ENCODE results near the gene LTBP3. TPM values are rescaled to one million over a fixed set of nuclear protein-coding genes. Genes with fewer than 3 reads are reported as not detected.

LTBP3 gene
- polyA plus RNA-seq, 1 donor from 2014 or later, result 4.6 TPM

DNA sequence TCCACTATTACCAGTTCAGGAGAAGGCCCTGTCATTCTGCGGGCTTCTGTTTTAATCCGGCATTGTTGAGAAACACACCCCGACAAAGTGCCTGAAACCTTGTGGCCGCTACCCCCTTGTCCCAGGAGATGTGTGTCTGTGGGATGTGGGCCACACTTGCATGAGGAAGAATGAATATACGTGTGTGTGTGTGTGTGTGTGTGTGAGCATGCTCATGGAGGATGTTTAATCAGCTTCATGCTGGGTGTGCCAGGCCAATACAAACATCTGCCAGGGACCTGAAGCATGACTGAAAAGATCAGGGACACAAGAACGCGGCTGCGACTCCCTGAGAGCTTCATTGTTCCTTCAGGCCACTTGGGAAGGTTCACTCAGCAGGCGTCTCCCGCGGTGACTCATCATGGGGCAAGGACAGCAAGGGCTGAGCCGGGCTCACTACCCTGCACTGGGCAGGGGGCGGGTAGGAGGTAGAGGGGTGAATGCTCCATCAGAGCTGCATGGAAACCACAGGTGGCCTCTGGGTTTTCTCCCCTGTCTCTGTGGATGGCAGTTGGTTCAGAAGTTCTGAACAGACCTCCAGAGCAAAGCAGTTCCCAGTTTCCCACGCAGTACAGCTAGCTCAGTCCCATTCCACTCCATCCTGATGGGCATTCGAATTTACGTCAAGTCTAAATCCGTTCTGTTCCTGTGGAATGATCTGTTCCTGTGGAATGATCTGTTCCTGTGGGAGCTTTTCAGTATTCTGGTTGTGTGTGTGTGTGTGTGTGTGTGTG, 66.4 kb downstream of the LTBP3 start:
- H3K4me3 ChIP-seq (ENCODE audit: low read length), result peak overlapping the region; percentile 32
- H3K9me2 ChIP-seq (ENCODE audit: insufficient read depth, low read length), result no peaks in the 10 kb centered on the region
- no peaks in the 10 kb centered on the region for H3K27me3 ChIP-seq (ENCODE audit: insufficient read depth, low read depth, low read length)
- no peak overlapping the region for H2AFZ ChIP-seq (ENCODE audit: low read depth, low read length)
- H3F3A ChIP-seq (ENCODE audit: insufficient read depth, low read length, poor library complexity, severe bottlenecking), result peaks cover 23% of the 10 kb centered on the region
- peak overlapping the region; percentile 47 for H3K9ac ChIP-seq (ENCODE audit: low read length)
- H3K9me3 ChIP-seq (ENCODE audit: low read length), result no peaks in the 10 kb centered on the region
- H4K20me1 ChIP-seq (ENCODE audit: insufficient read depth), result no peaks in the 10 kb centered on the region
- H3K27ac ChIP-seq (ENCODE audit: low read length), result peak overlapping the region; percentile 61
- no peaks in the 10 kb centered on the region for H3K36me3 ChIP-seq (ENCODE audit: insufficient read depth, low read length)
- peaks cover 88% of the 10 kb centered on the region for H3K79me2 ChIP-seq (replicated peaks; ENCODE audit: insufficient read depth, low read length)
- H3K4me2 ChIP-seq (ENCODE audit: low read length), result no peak overlapping the region
- TF ChIP-seq, protein P1, sequence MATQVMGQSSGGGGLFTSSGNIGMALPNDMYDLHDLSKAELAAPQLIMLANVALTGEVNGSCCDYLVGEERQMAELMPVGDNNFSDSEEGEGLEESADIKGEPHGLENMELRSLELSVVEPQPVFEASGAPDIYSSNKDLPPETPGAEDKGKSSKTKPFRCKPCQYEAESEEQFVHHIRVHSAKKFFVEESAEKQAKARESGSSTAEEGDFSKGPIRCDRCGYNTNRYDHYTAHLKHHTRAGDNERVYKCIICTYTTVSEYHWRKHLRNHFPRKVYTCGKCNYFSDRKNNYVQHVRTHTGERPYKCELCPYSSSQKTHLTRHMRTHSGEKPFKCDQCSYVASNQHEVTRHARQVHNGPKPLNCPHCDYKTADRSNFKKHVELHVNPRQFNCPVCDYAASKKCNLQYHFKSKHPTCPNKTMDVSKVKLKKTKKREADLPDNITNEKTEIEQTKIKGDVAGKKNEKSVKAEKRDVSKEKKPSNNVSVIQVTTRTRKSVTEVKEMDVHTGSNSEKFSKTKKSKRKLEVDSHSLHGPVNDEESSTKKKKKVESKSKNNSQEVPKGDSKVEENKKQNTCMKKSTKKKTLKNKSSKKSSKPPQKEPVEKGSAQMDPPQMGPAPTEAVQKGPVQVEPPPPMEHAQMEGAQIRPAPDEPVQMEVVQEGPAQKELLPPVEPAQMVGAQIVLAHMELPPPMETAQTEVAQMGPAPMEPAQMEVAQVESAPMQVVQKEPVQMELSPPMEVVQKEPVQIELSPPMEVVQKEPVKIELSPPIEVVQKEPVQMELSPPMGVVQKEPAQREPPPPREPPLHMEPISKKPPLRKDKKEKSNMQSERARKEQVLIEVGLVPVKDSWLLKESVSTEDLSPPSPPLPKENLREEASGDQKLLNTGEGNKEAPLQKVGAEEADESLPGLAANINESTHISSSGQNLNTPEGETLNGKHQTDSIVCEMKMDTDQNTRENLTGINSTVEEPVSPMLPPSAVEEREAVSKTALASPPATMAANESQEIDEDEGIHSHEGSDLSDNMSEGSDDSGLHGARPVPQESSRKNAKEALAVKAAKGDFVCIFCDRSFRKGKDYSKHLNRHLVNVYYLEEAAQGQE (IDR thresholded peaks at IDR 0.05; ENCODE audit: borderline replicate concordance), result no peak
- TF ChIP-seq EP300 (conservative IDR thresholded peaks at IDR 0.05; ENCODE audit: poor library complexity, severe bottlenecking), result no peak
- TF ChIP-seq MXI1 (conservative IDR thresholded peaks at IDR 0.05; ENCODE audit: poor library complexity, severe bottlenecking), result no peak
- TF ChIP-seq TAF1 (IDR thresholded peaks at IDR 0.05; ENCODE audit: low read depth), result no peak
- TF ChIP-seq EZH2 (IDR thresholded peaks at IDR 0.05; ENCODE audit: borderline replicate concordance, insufficient read depth, low read length, poor library complexity, severe bottlenecking), result no peak
- TF ChIP-seq, protein P2, sequence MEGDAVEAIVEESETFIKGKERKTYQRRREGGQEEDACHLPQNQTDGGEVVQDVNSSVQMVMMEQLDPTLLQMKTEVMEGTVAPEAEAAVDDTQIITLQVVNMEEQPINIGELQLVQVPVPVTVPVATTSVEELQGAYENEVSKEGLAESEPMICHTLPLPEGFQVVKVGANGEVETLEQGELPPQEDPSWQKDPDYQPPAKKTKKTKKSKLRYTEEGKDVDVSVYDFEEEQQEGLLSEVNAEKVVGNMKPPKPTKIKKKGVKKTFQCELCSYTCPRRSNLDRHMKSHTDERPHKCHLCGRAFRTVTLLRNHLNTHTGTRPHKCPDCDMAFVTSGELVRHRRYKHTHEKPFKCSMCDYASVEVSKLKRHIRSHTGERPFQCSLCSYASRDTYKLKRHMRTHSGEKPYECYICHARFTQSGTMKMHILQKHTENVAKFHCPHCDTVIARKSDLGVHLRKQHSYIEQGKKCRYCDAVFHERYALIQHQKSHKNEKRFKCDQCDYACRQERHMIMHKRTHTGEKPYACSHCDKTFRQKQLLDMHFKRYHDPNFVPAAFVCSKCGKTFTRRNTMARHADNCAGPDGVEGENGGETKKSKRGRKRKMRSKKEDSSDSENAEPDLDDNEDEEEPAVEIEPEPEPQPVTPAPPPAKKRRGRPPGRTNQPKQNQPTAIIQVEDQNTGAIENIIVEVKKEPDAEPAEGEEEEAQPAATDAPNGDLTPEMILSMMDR (IDR thresholded peaks at IDR 0.05; ENCODE audit: poor library complexity, severe bottlenecking), result no peak
- TF ChIP-seq SMC3 (conservative IDR thresholded peaks at IDR 0.05; ENCODE audit: poor library complexity), result no peak
- TF ChIP-seq POLR2AphosphoS5 (IDR thresholded peaks at IDR 0.05), result no peak

DNA sequence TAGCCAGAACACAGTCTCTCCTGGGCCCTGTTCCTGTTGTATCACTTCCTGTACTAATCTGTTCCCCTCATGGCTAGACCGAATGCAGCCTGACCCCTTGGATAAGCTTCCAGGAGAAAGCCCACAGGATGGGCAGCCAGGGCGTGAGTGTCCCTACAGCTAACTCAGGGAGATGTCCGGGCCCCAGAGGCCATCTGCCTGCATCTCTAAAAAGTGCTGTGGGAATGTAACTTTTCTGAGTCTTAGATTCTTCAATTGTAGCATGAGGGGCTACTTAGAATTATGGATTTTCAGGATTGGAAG, 67.0 kb downstream of the LTBP3 start:
- Histone ChIP-seq H3K27me3 (ENCODE audit: insufficient read depth, low read depth, low read length) (no peaks in the 10 kb centered on the region), H3K9me2 (ENCODE audit: insufficient read depth, low read length) (no peaks in the 10 kb centered on the region), H3K9me3 (ENCODE audit: low read length) (no peaks in the 10 kb centered on the region), H3K4me2 (ENCODE audit: low read length) (no peak overlapping the region), H3K27ac (ENCODE audit: low read length) (peak overlapping the region; percentile 61), H4K20me1 (ENCODE audit: insufficient read depth) (no peaks in the 10 kb centered on the region), H3F3A (ENCODE audit: insufficient read depth, low read length, poor library complexity, severe bottlenecking) (peaks cover 23% of the 10 kb centered on the region), H3K4me3 (ENCODE audit: low read length) (no peak overlapping the region), H3K9ac (ENCODE audit: low read length) (peak overlapping the region; percentile 47), H3K36me3 (ENCODE audit: insufficient read depth, low read length) (no peaks in the 10 kb centered on the region), H3K79me2 (replicated peaks; ENCODE audit: insufficient read depth, low read length) (peaks cover 88% of the 10 kb centered on the region), H2AFZ (ENCODE audit: low read depth, low read length) (no peak overlapping the region)
- no peak for TF ChIP-seq TAF1 (IDR thresholded peaks at IDR 0.05; ENCODE audit: low read depth)
- TF ChIP-seq, protein P1 (IDR thresholded peaks at IDR 0.05; ENCODE audit: borderline replicate concordance), result no peak
- TF ChIP-seq EP300 (conservative IDR thresholded peaks at IDR 0.05; ENCODE audit: poor library complexity, severe bottlenecking), result no peak
- TF ChIP-seq MXI1 (conservative IDR thresholded peaks at IDR 0.05; ENCODE audit: poor library complexity, severe bottlenecking), result no peak
- TF ChIP-seq, protein P2 (IDR thresholded peaks at IDR 0.05; ENCODE audit: poor library complexity, severe bottlenecking), result no peak
- no peak for TF ChIP-seq POLR2AphosphoS5 (IDR thresholded peaks at IDR 0.05)
- no peak for TF ChIP-seq EZH2 (IDR thresholded peaks at IDR 0.05; ENCODE audit: borderline replicate concordance, insufficient read depth, low read length, poor library complexity, severe bottlenecking)
- no peak for TF ChIP-seq RAD21 (conservative IDR thresholded peaks at IDR 0.05)
- TF ChIP-seq SMC3 (conservative IDR thresholded peaks at IDR 0.05; ENCODE audit: poor library complexity), result no peak

Measured in neural cell (in vitro differentiated cells).